WERI-Rb-1 (cell line): Measurements from ENCODE around the gene APOH.

Experiments used
- DNase-seq: peaks from one replicate; pipeline ENCODE4 v3.0.0-alpha.2; 2020
- H3K27ac ChIP-seq: fragments of 250-450 bp; sonication (Bioruptor Pico); 2 replicates; pipeline ENCODE4 v1.5.1; 2020; ENCODE audit warnings: mild to moderate bottlenecking, moderate library complexity
- H3K27me3 ChIP-seq: fragments of 250-450 bp; sonication (Bioruptor Pico); 2 replicates; pipeline ENCODE4 v1.5.1; 2021; ENCODE audit warnings: mild to moderate bottlenecking, low read depth, moderate library complexity; ENCODE audit not compliant: insufficient read depth, severe bottlenecking
- H3K36me3 ChIP-seq: fragments of 250-450 bp; sonication (Bioruptor Pico); 2 replicates; pipeline ENCODE4 v1.5.1; 2020; ENCODE audit warnings: mild to moderate bottlenecking, moderate library complexity
- H3K4me3 ChIP-seq: 2 replicates; pipeline ENCODE4 v1.5.1; 2011; ENCODE audit warnings: low read depth, mild to moderate bottlenecking, control low read depth, low read length
- H3K9me3 ChIP-seq: fragments of 250-450 bp; sonication (Bioruptor Pico); 2 replicates; pipeline ENCODE4 v1.5.1; 2021; ENCODE audit warnings: mild to moderate bottlenecking, moderate library complexity; ENCODE audit not compliant: severe bottlenecking
- TF ChIP-seq, protein P1 (sequence below): IDR thresholded peaks from 2 replicates; pipeline ENCODE4 v1.5.1; 2011; ENCODE audit warnings: low read depth, mild to moderate bottlenecking, control low read depth, inconsistent platforms, low read length

APOH gene

DNA sequence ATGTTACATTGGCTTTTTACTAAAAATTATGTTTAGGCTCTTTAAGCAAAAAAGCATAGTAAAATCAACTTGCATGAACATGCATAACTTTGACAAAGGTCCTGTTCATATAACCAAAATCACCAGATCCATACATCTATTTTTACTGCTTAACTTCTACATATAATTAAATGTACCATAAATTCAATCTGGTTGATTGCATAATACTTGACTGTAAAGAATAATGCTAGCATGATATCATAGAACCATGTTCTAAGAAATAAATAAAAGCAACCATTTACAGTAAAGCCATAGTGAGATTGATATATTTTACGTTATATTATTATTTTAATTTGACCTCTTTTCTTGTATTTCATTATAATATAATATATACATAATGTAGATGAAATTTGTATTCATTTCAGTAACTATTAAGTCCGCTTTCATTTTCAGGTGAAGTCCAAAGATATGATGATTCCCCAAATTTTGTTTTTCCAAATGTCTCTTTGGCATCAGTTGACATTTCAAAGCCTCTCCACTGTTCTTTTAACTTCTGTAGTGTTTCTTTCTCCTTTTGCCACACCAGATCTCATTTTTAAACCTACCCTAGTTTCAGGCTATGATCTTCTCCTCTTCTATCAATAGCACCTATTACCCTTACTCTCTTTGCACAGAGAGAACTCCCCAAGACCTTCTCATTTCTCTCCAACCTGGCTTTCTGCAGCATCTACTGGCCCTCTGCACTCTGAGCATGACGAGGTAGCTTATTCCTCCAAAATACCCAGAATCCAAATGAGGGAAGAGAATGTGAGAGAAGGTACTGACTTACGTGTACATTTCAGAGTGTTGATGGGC, 1.8 kb downstream of the APOH start:
- DNase-seq = no peak
- TF ChIP-seq, protein P1, sequence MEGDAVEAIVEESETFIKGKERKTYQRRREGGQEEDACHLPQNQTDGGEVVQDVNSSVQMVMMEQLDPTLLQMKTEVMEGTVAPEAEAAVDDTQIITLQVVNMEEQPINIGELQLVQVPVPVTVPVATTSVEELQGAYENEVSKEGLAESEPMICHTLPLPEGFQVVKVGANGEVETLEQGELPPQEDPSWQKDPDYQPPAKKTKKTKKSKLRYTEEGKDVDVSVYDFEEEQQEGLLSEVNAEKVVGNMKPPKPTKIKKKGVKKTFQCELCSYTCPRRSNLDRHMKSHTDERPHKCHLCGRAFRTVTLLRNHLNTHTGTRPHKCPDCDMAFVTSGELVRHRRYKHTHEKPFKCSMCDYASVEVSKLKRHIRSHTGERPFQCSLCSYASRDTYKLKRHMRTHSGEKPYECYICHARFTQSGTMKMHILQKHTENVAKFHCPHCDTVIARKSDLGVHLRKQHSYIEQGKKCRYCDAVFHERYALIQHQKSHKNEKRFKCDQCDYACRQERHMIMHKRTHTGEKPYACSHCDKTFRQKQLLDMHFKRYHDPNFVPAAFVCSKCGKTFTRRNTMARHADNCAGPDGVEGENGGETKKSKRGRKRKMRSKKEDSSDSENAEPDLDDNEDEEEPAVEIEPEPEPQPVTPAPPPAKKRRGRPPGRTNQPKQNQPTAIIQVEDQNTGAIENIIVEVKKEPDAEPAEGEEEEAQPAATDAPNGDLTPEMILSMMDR = no peak
- no peaks in the 10 kb centered on the region for H3K9me3 ChIP-seq

DNA sequence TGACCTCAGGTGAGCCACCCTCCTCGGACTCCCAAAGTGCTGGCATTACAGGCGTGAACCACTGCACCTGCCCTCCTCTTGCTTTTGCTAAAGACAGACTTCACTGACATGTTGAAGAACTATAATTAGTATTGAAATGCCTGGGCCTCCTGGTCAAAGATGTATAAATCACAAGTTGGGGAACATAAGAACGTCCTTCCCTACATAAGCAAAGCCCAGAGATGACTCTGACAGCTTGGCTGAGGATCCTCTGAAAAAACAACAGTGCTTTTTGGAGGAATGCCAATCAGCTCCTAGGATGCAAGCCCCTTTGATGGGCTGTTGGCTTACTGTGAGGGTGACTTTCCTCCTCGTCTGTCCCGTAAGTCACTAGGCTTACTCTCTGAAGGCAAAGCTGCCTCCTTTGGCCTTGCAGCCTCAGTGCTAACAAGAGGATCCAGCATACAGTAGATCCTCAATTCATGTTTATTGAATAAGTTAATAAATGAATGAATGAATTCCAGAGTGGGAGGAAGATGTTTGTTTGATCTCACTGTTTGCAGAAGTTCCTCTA, 6.3 kb downstream of the APOH start:
- no peak overlapping the region for H3K4me3 ChIP-seq
- no peaks in the 10 kb centered on the region for H3K9me3 ChIP-seq
- TF ChIP-seq, protein P1 = no peak
- peaks cover 13% of the 10 kb centered on the region for H3K27me3 ChIP-seq
- DNase-seq = no peak
- no peak overlapping the region for H3K27ac ChIP-seq
- no peaks in the 10 kb centered on the region for H3K36me3 ChIP-seq

More for the DNA sequence above, 1.8 kb downstream of the APOH start:
- Histone ChIP-seq H3K27ac (no peak overlapping the region), H3K27me3 (no peaks in the 10 kb centered on the region), H3K4me3 (no peak overlapping the region), H3K36me3 (no peaks in the 10 kb centered on the region)

DNA sequence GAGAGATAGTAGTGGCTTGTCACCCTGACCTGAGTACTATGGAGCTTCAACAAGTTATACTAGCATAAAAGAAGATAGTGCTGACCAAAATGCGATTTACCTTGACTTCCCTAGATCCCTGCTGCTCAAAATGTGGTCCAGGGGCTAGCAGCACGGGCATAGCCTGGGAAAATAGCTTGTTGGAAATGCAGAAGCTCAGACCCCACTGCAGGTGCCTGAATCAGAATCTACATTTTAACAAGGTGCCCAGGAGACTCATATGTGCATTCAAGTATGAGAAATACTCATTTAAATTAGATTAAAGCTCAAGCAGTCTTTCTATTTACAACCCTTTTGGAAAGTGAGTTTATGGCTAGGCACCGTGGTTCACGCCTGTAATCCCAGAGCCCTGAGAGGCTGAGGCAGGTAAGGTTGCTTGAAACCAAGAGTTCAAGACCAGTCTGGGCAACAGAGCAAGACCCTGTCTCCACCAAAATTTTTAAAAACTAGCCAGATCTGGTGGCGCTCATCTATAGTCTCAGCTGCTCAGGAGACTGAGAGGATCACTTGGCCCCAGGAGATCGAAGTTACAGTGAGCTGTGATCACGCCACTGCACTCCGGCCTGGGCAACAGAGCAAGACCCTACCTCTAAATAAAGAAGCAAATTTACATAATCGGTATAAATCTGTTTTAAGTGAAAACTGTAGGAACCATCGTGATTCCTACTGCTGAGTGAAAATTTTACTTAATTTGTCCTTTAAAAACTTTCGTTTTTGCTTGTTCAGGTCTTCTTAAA, 7.3 kb downstream of the APOH start:
- Histone ChIP-seq H3K9me3 (no peaks in the 10 kb centered on the region), H3K27ac (no peak overlapping the region), H3K4me3 (no peak overlapping the region), H3K27me3 (peaks cover 13% of the 10 kb centered on the region), H3K36me3 (no peaks in the 10 kb centered on the region)
- DNase-seq = no peak
- TF ChIP-seq, protein P1 = no peak

DNA sequence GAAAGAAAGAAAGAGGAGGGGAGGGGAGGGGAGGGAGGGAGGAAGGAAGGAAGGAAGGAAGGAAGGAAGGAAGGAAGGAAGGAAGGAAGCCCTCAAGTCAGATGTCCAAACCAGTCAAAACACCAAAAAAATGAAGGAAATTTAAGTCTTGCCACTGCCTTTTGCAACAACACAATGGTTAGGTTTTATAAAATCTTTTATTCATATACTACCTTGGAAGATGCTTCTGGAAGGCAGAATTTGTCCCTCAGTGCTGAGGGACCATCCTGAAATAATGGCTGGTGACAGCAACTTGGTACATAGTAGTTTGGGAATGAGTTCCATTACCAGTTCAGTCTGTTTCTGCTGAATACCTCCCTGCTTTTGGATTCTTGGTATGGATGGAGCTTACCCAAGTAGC, 7.9 kb downstream of the APOH start:
- Histone ChIP-seq H3K4me3 (no peak overlapping the region), H3K27ac (no peak overlapping the region), H3K36me3 (no peaks in the 10 kb centered on the region), H3K27me3 (peaks cover 13% of the 10 kb centered on the region), H3K9me3 (no peaks in the 10 kb centered on the region)
- no peak for DNase-seq
- TF ChIP-seq, protein P1 = no peak

DNA sequence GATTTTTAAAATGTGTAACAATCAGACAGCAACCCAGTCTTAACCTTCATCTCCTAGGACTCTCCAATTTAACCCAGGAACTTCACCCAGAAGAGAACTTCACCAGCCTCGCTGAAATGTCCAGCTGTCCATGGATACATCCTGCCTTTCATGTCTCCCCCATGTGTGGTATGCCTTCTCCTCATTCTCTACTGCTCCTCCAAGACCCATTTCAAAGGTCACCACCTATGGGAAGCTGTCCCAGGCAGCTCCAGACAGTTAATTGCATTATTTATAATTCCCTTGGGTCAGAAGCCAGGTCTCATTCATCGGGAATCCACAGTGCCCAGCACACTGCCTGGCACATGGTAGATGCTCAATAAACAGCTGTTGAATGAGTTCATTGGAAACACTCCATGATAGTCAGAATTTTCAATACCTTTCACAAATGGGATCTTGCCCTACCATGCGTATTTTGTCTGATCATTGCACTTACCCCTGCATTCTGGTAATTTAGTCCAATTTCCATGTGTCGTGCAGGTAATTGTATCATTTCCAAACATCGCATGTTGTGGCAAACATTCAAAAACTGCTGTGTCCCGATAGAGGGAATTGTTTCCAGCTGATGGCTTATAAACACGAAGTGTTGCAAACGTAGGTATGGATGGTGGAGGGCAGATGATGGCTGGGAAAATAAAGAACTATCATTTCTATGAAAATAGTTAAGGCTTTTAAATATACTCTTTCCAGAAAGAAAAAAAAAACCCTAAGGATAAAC, 9.0 kb downstream of the APOH start:
- Histone ChIP-seq H3K27ac (no peak overlapping the region), H3K27me3 (peaks cover 13% of the 10 kb centered on the region), H3K4me3 (no peak overlapping the region), H3K36me3 (no peaks in the 10 kb centered on the region), H3K9me3 (no peaks in the 10 kb centered on the region)
- TF ChIP-seq, protein P1 = no peak
- DNase-seq = no peak
